HTERT RPE-1 (cell line): ENCODE measurements around the gene FSD1.
"Not testable (repeated sequence)": the region's sequence is repeated elsewhere in the genome, so short reads cannot be mapped to it uniquely, and the experiment has no call there.

Experiments
- in situ Hi-C: fragments of 300-500 bp; cut with MboI; formaldehyde crosslinking; loops from 4 replicates; pipeline ENCODE4 v1.14.3; 2020; ENCODE audit warnings: low sequenced_read_pairs

Gene FSD1

DNA sequence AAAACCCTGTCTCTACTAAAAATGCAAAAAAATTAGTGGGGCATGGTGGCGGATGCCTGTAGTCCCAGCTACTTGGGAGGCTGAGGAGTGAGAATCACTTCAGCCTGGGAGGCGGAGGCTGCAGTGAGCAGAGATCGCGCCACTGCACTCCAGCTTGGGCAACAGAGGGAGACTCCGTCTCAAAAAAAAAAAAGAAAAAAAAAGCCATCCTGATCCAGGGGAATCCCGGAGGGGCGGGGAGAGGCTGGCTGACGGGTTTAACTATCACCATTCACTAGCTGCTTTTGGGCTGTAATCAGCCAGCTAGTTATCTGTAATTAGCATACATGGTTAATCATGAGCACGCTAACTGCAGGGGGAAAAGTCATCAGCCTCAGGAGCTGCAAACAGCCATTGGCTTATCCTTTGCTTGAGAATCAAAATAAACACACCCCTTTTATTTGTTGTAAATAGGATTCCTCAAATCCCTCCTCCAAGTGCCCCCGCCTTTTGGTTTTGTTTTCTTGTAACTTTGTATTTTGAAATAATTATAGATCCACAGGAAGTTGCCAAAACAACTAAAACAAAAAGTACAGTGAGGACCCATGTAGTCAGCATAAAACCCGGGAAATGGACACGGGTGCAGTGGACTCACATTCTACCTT, 9.6 kb downstream of the FSD1 start:
- in situ Hi-C loops, result no loop called here

DNA sequence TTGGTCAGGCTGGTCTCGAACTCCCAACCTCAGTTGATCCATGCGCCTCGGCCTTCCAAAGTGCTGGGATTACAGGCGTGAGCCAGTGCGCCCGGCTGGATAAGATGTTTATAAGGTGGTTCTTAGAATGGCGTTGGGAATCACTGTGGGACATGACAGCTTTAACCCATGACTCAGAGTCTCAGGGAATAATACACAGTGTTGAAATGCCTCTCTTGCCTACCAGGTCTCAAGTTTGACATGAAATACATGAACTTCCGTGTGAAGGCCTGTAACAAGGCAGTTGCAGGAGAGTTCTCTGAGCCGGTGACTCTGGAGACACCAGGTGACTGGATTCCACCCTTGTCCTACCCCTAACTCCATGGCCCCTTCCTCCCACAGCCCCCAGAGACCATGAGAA, 12.6 kb downstream of the FSD1 start:
- in situ Hi-C loops, result no loop called here

DNA sequence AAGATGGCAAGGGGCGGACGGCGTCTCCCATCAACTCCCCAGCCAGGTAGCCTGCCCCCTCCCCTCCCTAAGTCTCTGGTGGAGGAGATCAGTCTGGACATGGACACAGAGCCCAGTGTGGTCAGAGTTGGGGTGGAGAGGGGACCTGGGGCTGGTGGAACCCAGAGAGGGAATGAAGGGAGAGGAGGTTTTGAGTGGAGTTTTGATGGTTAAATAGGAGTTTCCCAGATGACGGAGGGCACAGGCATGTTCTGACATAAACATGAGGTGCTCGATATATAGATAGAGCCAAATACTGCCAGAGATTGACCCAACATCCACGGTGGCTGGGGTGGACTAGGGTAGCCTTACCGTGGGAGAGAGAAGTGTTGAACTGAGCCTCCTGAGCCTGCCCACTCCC, 14.1 kb downstream of the FSD1 start:
- in situ Hi-C loops, result no loop called here

DNA sequence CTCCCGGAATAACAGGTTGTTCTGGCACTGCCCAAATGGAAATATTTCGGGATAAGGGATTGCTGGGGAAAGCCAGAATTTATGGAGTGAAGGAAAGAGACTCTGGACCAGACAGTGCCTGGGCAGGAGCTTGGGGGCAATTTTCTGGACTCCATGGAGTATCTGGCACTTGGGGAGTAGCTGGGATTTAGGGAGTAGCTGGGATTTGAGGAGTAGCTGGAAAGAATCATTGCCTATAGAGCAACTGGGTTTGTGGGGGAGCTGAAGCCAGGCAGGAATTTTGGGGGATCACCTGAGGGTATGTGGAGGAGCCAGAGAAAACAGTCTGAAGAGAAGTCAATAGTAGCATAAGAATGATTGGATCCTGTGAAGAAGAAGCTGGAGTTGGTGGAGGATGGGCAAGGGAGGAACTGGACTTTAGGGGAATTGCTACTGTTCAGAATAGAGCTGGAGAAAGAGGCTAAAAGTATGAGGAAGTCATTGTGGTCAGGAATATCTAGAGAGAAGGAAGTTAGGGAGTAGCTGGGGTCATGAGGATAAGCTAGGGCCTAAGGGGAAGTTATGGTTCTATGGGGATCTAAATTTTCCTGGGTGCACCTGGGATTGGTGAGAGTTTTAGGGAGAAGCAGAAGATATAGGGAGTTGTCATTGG, 14.8 kb downstream of the FSD1 start:
- in situ Hi-C loops, result no loop called here

DNA sequence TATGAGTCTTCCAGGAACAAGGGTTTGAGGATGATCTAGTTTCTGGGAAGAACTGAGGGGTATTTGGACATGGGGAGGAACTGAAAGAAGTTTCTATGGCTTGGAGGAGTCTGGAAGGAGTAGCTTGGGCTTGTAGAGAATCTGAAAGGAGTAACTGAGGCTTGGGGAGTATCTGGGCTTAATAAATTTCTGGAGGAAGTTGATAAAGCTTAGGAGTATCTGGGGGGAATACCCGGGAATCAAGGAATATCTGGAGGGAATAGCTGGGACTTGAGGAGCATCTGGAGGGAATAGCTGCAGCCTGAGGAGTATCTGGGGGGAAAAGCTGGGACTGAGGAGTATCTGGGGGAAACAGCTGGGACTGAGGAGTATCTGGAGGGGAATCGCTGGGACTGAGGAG, 16.0 kb downstream of the FSD1 start:
- in situ Hi-C loops, result no loop called here

DNA sequence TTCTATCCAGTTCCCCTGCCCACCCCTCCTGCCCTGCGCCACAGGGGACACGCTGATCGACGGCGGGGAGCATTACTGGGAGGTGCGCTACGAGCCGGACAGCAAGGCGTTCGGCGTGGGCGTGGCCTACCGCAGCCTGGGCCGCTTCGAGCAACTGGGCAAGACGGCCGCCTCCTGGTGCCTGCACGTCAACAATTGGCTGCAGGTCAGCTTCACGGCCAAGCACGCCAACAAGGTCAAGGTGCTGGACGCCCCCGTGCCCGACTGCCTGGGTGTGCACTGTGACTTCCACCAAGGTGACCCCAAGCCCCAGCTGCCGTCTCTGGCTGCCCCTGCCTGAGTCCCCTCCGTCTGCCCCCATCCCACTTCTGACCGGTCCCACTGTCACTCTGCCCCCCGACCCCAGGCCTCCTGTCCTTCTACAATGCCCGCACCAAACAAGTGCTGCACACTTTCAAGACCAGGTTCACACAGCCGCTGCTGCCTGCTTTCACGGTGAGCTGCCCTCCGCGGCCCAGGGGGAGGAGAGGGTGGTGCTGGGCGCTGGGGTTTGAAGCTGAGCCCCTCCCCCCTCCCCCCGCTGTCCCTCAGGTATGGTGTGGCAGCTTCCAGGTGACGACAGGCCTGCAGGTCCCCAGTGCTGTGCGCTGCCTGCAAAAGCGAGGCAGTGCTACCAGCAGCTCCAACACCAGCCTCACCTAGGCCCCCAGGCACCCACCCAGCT, 18.7 kb downstream of the FSD1 start:
- in situ Hi-C loops, result no loop called here

DNA sequence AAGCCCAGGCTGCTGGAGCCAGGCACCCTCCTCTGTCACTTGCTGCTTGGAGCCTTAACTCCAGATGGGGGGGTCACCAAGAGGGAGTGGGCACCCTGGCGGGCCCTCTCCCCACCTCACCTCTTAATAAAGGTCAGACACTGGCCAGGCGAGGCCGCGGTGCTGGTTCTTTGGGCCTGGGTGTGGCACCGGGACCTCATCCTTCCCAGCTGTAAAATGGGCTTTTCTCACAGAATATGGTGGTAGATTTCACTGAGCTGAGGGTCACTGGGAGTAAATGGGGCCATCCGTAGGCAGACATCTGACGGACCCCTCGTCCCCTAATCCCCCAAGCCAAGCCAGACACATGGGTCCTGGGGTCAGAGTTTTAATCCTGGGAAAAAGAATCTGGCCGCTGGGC, 19.3 kb downstream of the FSD1 start:
- in situ Hi-C loops, result no loop called here

DNA sequence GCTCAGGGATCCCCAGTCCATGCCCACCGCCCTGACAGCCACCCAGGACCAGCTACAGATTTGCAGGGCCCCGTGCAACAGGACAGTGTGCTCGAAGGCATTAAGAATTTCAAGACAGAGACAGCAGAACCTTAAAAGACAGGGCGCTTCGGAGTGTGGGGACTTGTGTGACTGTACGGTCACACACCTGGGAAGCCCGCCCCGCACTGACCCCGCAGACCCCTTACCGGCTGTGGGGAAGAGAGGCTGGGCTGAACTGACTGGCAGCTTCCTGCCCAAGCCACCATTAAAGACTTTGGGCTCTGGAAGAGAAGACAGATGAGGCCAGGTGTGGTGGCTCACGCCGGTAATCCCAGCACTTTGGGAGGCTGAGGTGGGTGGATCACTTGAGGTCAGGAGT, 19.8 kb downstream of the FSD1 start:
- in situ Hi-C loops, result no loop called here

DNA sequence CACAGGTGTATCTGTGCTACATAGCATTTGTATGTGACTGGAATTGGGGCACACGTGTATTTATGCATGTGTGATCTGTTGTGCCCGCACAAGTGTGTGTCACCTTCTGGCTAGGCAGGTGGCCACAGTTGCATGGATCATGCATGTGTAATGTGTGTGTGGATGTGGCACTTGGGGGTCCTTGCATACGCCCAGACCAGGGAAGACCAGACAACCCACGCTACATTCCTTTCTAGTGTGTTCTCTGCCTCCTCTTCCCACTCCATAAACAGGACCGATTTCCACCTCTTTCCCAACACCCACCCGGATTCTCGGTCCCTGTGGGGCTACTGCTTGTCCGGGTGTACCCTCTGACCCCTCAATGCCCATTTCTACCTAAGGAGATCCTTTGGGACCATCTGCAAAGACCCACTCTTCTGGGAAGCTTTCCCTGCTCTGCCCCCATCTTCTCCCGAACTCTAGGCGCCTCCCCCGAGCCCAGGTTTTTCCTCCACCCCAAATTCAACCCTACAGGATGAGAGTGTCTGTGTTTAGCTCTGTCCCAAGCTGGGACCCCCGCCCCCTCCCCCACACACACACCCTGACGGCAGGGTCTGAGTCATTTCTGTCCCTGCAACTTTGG, 21.9 kb downstream of the FSD1 start:
- in situ Hi-C loops, result no loop called here

DNA sequence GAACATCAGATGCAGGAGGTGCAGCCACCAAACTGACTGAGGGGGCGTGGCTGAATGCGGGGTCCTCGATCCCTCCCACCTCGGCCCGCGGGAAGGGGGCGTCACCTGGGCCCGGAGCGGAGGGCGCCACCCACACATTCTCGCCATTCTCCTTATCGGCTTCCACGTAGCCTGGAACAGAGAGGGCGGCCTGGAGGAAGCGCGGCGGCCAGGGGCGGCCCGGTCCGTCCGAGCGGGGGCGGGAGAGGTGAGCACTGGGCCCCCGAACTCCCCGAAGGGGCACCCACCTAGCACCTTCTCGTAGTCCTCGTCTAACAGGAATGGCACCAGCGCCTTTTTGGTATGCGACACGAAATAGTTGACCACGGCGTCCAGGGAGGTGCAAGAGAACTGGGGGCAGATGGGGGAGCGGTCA, 22.4 kb downstream of the FSD1 start:
- in situ Hi-C loops, result no loop called here

DNA sequence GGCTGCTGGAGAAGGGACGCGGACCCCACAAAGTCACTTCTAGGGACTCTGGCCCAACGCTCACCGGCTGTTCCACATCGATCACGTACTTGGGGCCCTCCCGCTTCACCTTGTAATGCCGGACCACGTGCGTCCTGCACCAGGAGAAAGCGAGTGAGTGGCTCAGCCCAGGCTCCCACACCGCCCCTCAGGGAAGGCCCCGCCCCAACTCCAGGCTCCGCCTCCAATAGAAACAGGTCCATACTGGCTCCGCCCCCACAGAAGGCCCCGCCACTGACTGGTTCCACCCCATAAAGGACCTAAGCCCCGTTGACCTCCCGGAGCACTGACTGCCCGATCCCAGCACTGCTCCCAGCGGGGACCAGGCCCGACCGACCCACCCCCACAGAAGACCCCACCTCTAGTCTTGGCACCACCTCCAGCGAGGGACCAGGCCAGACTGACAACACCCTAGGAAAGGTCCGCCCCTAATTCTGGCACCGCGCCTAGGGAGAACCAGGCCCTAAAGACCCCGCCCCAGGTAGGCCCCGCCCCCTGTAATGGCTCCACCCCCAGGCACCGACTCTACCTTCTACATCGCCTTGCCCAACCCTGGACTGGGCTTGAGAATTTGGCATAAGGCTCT, 23.0 kb downstream of the FSD1 start:
- in situ Hi-C loops, result no loop called here

DNA sequence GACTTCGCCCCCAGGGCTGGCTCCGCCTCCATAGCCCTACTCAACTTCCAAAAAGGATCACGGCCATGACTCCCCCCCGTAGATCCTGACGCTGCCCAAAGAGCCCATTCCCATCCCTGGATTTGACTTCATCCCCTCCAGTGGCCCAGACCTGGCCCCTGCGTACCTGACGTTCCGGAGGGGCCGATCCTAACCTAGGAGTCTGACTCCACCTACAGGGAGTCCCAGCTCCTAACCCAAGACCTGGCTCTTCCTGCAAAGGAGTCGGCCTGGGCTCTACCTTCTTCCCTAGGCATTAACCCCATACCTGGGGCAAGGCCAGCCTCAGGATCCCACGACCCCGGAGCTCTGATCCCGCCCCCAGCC, 23.5 kb downstream of the FSD1 start:
- in situ Hi-C loops, result no loop called here

DNA sequence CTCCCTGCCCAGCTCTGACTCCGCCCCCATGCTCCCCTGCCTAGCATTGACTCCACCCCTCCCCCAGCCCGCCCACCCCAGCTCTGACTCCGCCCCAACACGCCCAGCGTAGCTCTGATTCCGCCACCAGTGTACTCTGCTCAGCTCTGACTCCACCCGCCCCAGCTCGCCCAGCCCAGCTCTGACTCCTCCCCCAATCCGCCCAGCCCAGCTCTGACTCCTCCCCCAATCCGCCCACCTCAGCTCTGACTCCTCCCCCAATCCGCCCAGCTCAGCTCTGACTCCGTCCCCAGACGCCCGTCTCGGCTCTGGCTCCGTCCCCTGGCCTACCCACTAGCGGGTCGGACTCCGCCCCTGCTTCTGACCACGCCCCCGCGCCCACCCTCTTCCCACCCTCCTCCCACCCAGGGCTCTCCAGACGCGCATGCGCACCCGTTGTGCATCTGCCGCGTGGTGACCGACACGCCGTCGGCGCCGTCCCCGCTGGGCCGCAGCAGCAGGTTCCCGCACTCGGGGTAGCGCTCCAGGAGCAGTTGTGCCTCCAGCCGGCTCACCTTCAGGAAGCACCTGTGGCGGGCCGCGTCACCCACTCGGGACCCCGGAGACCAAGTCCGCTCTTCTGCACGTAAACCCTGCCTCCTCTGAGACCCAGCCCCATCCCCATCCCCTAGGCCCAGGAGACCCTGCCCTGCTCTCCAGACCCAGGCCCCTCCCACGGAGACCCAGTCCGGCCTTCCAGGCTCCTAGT, 24.0 kb downstream of the FSD1 start:
- in situ Hi-C loops, result no loop called here

DNA sequence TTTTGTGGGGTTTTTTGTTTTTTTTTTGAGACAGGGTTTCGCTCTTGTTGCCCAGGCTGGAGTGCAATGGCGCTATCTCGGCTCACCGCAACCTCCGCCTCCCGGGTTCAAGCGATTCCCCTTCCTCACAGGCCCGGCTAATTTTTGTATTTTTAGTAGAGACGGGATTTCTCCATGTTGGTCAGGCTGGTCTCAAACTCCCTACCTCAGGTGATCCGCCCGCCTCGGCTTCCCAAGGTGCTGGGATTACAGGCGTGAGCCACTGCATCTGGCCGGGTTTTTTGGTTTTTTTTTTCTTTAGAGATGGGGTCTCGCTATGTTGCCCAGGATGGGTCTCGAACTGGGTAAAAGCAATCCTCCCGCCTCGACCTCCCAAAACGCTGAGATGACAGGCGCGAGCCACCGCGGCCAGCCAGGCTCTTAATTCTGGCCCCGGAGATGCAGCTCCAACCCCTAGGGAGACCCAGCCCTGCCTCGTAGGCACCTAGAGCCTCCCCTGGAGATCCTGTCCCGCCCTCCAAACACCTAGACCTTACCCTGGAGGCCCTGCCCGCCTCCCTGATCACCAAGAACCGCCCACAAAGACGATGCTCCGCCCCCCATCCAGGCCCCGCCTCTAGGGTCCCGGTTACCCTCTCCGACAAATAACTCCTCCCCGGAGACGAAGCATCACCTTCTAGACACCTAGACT, 24.7 kb downstream of the FSD1 start:
- in situ Hi-C loops, result not testable (repeated sequence)

DNA sequence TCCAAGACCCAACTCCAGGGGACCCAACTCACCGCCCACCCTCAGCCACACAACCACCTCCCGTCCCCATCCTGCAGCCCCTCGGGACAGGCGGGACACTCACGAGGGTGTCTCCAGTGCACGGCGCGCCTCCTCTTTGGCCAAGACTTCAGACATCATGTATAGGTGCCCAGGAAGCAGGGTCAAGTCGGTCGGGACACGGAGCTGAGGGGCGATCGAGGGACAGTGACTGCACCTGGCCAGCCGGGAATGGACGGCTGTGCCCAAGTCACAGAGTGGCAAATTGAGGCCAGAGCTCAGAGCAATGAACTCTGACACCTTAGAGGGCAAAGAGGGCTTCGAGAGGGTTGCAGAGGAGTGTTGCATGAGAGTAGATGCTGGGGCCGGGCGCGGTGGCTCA, 25.5 kb downstream of the FSD1 start:
- in situ Hi-C loops, result no loop called here

DNA sequence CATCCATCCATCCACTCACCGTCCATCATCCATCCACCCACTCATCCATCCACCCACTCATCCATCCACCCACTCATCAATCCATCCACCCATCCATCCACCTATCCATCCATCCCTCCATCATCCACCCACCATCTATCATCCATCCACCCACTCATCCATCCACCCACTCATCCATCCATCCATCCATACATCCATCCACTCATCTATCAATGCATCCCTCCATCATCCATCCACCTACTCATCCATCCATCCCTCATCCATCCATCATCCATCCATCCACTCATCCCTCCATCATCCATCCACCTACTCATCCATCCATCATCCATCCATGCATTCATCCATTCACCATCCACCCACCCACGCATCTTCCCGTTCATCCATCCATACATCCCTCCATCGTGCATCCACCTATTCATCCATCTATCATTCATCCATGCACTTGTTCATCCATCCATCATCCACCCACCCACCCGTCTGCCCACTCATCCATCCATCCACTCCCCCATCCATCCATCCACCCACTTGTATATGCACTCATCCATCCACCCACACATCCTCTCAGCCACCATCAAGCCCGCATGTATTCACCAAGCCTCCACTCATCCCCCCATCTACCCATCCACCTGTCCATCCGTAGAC, 30.7 kb downstream of the FSD1 start:
- in situ Hi-C loops, result no loop called here

DNA sequence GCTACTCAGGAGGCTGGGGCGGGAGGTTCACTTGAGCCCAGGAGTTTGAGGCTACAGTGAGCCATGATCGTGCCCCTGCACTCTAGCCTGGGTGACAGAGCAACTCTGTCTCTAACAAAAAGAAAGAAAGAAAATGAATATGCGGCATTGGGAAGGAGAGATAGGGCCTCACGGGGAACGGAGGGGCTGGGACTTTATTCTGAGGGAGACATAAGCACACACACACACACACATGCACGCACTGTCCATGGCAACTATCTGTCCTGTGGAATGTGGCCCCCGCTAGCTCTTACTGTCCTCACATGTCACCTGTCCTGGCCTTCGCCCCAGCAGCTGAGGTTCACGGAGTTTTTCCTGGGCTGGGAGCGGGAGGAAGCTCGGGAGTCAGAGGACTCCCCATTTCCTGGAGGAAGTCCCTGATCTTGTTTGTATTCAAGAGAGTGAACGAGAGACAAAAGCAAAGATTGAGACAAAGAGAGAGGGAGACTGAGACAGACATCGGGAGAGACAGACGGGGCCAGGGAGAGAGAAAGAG, 33.6 kb downstream of the FSD1 start:
- in situ Hi-C loops, result no loop called here

DNA sequence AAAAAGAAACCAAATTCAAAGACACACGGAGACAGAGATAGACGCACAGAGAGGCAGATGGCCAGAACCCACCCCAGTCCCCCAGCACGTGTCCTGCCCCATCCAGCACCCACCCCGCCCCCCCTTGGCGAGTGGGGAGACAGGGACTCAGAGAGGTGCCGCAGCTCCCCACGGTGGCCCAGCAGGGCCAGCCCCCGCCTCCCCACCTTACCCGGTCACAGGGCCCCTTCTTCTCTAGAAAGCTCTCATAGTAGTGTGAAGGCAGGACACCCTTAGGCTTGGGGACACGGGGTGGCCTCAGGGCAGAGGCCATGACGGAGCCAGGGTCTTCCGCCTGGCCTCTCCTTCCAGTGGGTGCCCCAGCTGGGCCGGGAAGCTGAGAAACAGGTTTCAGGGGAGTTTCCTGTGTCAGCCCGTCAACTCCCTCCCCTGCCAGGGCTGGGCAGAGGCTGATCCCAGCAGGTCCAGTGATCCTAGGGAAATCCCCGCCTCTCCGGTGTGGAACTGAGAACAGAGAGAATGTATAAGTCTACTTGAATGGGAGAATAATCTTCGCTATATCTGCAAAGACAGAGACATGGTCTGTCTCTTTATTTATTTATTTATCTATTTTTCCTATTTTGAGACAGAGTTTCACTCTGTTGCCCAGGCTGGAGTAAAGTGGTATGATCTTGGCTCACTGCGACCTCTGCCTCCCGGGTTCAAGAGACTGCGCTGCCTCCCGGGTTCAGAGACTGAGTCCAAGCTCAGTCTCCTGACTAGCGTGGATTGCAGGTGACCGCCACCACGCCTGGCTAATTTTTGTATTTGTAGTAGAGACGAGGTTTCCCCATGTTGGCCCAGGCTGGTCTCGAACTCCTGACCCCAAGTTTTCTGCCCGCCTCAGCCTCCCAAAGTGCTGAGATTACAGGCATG, 34.3 kb downstream of the FSD1 start, which contains the start of gene STAP2:
Gene STAP2, minus strand, starts transcription at position 387 of the 915 bp plus-strand sequence. Its CDS starts 74 bp downstream, at position 313.
- in situ Hi-C loops, result no loop called here
